Upper lobe of left lung (tissue), 4 donors: ENCODE data around the gene LRRC43.

Experiments
- EP300 ChIP-seq, 4 donors: sonication (generic); formaldehyde crosslinking; IDR thresholded peaks; one replicate each; pipeline ENCODE4 v1.5.1; 2017; ENCODE audit warnings: antibody characterized with exemption in 4 of 4, control low read depth in 2 of 4
- POLR2A ChIP-seq, 4 donors: fragments of 450-650 bp; IDR thresholded peaks; one replicate each; pipeline ENCODE4 v1.5.1; 2016 to 2017; ENCODE audit warnings: antibody characterized with exemption in 4 of 4, mild to moderate bottlenecking in 2 of 4
- POLR2AphosphoS5 ChIP-seq, 2 donors: sonication (generic); formaldehyde crosslinking; IDR thresholded peaks; one replicate each; pipeline ENCODE4 v1.5.1; 2017; ENCODE audit warnings: antibody characterized with exemption in 2 of 2
- TF ChIP-seq, protein P1 (sequence below), 6 experiments: fragments of 450-650 bp in 4 of 6; fragments of 200-600 bp in 2 of 6; sonication (generic) in 2 of 6; IDR thresholded peaks; one replicate each; pipeline ENCODE4 v1.5.1; 2016 to 2019; ENCODE audit warnings: antibody characterized with exemption in 6 of 6

DNA sequence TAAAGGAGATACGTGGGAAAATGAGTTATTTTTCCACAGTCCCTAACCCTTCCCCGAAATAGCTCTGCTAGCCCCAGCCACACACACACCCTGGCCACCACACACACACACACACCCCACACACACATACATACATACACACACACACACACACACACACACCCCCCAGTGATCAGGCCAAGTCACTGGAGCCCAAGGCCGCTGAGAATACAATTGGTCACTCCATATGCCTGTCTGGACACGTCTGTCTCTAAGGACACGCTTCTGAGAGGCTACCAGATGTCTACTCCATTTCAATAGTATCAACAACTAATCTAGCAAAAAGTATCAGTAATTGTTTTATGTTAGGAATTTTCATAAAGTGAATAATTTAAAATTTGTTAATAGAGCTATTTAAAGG, 55.9 kb downstream of the LRRC43 start:
- TF ChIP-seq POLR2A (IDR thresholded peaks at IDR 0.05) = no peak
- TF ChIP-seq, protein P1, sequence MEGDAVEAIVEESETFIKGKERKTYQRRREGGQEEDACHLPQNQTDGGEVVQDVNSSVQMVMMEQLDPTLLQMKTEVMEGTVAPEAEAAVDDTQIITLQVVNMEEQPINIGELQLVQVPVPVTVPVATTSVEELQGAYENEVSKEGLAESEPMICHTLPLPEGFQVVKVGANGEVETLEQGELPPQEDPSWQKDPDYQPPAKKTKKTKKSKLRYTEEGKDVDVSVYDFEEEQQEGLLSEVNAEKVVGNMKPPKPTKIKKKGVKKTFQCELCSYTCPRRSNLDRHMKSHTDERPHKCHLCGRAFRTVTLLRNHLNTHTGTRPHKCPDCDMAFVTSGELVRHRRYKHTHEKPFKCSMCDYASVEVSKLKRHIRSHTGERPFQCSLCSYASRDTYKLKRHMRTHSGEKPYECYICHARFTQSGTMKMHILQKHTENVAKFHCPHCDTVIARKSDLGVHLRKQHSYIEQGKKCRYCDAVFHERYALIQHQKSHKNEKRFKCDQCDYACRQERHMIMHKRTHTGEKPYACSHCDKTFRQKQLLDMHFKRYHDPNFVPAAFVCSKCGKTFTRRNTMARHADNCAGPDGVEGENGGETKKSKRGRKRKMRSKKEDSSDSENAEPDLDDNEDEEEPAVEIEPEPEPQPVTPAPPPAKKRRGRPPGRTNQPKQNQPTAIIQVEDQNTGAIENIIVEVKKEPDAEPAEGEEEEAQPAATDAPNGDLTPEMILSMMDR (IDR thresholded peaks at IDR 0.05) = no peak
- TF ChIP-seq EP300 (IDR thresholded peaks at IDR 0.05) = no peak
- no peak for TF ChIP-seq POLR2AphosphoS5 (IDR thresholded peaks at IDR 0.05)
